ENCODE results near the gene ZNF12.

- TF ChIP-seq RAD21 (conservative IDR thresholded peaks at IDR 0.05): no peak
- TF ChIP-seq CTCF (IDR thresholded peaks at IDR 0.05; ENCODE audit: poor library complexity, severe bottlenecking): no peak
- no peak for TF ChIP-seq POLR2AphosphoS5 (IDR thresholded peaks at IDR 0.05)
- no peak for TF ChIP-seq EZH2 (IDR thresholded peaks at IDR 0.05; ENCODE audit: borderline replicate concordance, insufficient read depth, low read length, poor library complexity, severe bottlenecking)
- TF ChIP-seq REST (IDR thresholded peaks at IDR 0.05; ENCODE audit: borderline replicate concordance): no peak
- TF ChIP-seq MXI1 (conservative IDR thresholded peaks at IDR 0.05; ENCODE audit: poor library complexity, severe bottlenecking): no peak
- no peak for TF ChIP-seq TAF1 (IDR thresholded peaks at IDR 0.05; ENCODE audit: low read depth)
- no peak for TF ChIP-seq EP300 (conservative IDR thresholded peaks at IDR 0.05; ENCODE audit: poor library complexity, severe bottlenecking)
- no peak for TF ChIP-seq SMC3 (conservative IDR thresholded peaks at IDR 0.05; ENCODE audit: poor library complexity)
Observed at GRCh38 chr7:6654113-6654841, 52.5 kb downstream of the ZNF12 start.
